Mesodermal cell (in vitro differentiated cells): ENCODE results near the gene STK39.
"Not testable (repeated sequence)": the region's sequence is repeated elsewhere in the genome, so short reads cannot be mapped to it uniquely, and the experiment has no call there.

Source experiments
- H3K27ac ChIP-seq: 2 replicates; pipeline ENCODE4 v1.7.0; 2013; ENCODE audit warnings: mild to moderate bottlenecking, low read depth, low read length, moderate library complexity; ENCODE audit not compliant: severe bottlenecking
- H3K36me3 ChIP-seq: 2 replicates; pipeline ENCODE4 v1.7.1; 2013; ENCODE audit warnings: mild to moderate bottlenecking, low read length, moderate library complexity; ENCODE audit not compliant: control insufficient read depth, insufficient read depth
- H3K4me1 ChIP-seq: one replicate; pipeline ENCODE4 v1.7.1; 2013; ENCODE audit warnings: mild to moderate bottlenecking, low read length; ENCODE audit not compliant: insufficient read depth, control insufficient read depth, poor library complexity, severe bottlenecking
- H3K4me3 ChIP-seq: 2 replicates; pipeline ENCODE4 v1.7.0; 2013; ENCODE audit warnings: low read length, control low read depth, mild to moderate bottlenecking; ENCODE audit not compliant: insufficient read depth, poor library complexity, severe bottlenecking; ENCODE audit errors: extremely low read depth
- H3K9me3 ChIP-seq: 2 replicates; pipeline ENCODE4 v1.7.1; 2013; ENCODE audit warnings: mild to moderate bottlenecking, low read length, moderate library complexity; ENCODE audit not compliant: control insufficient read depth
- WGBS, 2 experiments: methylation state at CpG; one replicate each; pipeline ENCODE4 v1.1.5; 2013; ENCODE audit warnings: missing lambda C conversion rate in 2 of 2; ENCODE audit not compliant: insufficient coverage in 2 of 2; 5-methylcytosine and 5-hydroxymethylcytosine counted together

The STK39 gene

GRCh38 chr2:168086851-168087250, 160.5 kb downstream of the STK39 start:
- H3K9me3 ChIP-seq: no peaks in the 10 kb centered on the region
- no peaks in the 10 kb centered on the region for H3K36me3 ChIP-seq
- no peaks in the 10 kb centered on the region for H3K4me1 ChIP-seq
- H3K27ac ChIP-seq: no peak overlapping the region
- 89 to 98% methylated on average over 3 to 5 of the region's 5 CpGs for WGBS, 2 experiments
- no peak overlapping the region for H3K4me3 ChIP-seq

GRCh38 chr2:168085801-168086361, 161.5 kb downstream of the STK39 start:
- no peak overlapping the region for H3K4me3 ChIP-seq
- no peaks in the 10 kb centered on the region for H3K9me3 ChIP-seq
- no peaks in the 10 kb centered on the region for H3K4me1 ChIP-seq
- no peaks in the 10 kb centered on the region for H3K36me3 ChIP-seq
- no peak overlapping the region for H3K27ac ChIP-seq
- 80 to 94% methylated on average over 1 to 2 of the region's 4 CpGs for WGBS, 2 experiments

DNA sequence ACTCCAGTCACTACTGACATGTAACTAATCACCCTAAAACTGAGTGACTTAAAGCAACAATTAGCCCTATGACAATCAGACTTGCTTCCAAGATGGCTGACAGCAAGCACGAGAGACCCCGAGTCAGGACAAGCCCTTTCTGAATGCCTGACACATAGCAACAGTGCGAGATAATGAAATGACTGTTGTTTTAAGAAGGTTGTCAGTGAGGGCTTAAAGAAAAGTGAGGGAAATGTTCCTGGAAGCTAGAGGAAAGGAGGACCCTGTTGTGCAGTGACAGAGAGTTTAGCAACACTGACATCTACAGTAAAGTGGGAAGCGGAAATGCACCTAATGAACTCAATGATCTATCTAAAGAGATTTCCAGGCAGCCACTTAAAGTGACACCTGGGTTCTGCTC, 163.1 kb downstream of the STK39 start:
- H3K36me3 ChIP-seq: no peaks in the 10 kb centered on the region
- H3K4me3 ChIP-seq: no peak overlapping the region
- H3K9me3 ChIP-seq: no peaks in the 10 kb centered on the region
- no peak overlapping the region for H3K27ac ChIP-seq
- H3K4me1 ChIP-seq: no peaks in the 10 kb centered on the region
- WGBS, 2 experiments: 94 to 100% methylated on average over 2 to 3 of the region's 4 CpGs

DNA sequence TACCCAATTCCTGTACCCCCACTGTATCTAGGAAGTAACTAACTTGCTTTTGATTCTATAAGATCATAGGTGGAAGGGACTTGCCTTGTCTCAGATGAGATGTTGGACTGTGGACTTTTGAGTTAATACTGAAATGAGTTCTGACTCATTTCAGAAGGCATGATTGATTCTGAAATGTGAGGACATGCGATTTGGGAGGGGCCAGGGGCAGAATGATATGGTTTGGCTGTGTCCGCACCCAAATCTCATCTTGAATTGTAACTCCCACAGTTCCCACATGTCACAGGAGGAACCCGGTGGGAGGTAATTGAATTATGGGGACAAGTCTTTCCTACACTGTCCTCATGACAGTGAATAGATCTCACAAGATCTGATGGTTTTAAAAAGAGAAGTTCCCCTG, 165.9 kb downstream of the STK39 start:
- not testable (repeated sequence) for H3K27ac ChIP-seq, H3K4me1 ChIP-seq, H3K9me3 ChIP-seq, H3K4me3 ChIP-seq, H3K36me3 ChIP-seq
- WGBS, 2 experiments: 80 to 100% methylated on average over 1 of the region's 3 CpGs

DNA sequence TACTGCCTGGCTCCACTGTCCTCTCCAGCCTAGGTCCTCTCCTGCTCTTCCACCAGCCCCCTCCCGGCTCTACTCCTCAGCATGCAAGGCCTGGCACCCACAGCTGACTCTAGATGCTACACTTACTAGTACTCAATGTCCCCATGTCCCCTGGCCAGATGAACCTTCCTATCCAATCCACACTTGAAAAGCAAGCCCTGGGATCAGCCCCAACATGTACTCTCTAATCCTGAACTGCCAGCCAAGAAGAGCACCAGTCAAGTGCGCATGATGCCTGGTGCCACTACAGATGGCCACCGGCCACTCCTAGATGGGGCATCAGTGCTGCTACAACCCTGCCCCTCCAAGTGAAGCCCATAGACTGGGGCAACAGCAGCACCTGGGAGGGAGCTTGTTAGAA, 168.2 kb downstream of the STK39 start:
- H3K36me3 ChIP-seq: peaks cover under 1% of the 10 kb centered on the region
- 93 to 100% methylated on average over 2 to 3 of the region's 3 CpGs for WGBS, 2 experiments
- no peaks in the 10 kb centered on the region for H3K4me1 ChIP-seq
- H3K27ac ChIP-seq: no peak overlapping the region
- no peaks in the 10 kb centered on the region for H3K9me3 ChIP-seq
- no peak overlapping the region for H3K4me3 ChIP-seq

DNA sequence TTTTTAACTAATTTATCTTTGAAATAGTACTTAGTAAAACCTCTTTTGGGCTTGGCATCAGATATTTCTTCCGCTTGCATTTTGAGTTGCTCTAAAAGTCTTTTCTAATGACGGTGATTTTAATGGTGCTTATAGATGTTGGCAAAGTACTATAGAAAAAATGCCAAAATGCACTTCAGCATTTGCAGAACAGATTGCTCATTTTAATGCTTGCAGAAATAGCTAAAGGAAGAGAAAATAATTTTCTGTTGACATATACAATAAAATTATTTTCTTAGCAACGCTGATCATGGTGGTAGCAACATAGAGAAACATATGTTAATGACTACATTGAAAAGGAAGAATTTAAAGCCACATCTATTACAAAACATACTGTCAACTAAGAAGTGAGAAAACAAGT, 170.7 kb downstream of the STK39 start:
- H3K4me3 ChIP-seq: no peak overlapping the region
- H3K9me3 ChIP-seq: no peaks in the 10 kb centered on the region
- H3K27ac ChIP-seq: no peak overlapping the region
- H3K36me3 ChIP-seq: peaks cover 8% of the 10 kb centered on the region
- H3K4me1 ChIP-seq: no peaks in the 10 kb centered on the region
- 100% methylated on average over 1 of the region's 3 CpGs; no CpG with 5 or more reads in 1 of the 2 experiments for WGBS, 2 experiments

GRCh38 chr2:168075446-168075845, 171.9 kb downstream of the STK39 start:
- H3K4me3 ChIP-seq: no peak overlapping the region
- H3K27ac ChIP-seq: no peak overlapping the region
- H3K36me3 ChIP-seq: peaks cover 8% of the 10 kb centered on the region
- 80 to 95% methylated on average over 1 to 2 of the region's 2 CpGs for WGBS, 2 experiments
- H3K9me3 ChIP-seq: no peaks in the 10 kb centered on the region
- no peaks in the 10 kb centered on the region for H3K4me1 ChIP-seq

DNA sequence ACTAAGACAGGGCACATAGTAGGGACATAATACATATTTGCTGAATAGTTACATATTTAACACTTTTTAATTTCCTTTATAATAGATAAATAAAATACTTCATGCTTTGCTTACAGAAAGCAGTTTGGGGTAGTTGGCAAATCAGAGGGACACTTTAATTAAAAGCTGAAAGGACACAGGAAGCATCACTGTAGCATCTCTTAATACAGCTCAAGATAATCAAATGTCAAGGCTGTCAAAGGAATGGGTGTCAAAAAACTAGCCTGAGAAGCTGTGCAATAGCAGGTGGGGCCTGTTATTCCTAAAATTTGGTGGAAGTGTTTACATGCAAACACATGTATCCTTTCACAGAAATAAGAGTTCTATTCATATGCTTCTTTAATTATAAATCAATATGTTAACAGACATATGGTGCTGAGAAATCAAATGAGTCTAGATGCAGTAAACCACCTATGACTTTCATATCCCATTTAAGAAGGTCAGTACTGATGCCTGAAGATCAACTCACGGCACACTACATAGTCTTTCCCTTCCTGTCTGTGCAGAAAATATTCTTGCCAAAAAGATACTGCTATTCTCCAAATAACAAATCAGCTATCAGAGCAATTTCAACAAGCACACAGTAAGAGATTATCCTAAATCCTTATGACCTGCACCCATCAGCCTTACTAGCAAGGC, 174.6 kb downstream of the STK39 start:
- WGBS, 2 experiments: 89% methylated on average over 1 of the region's 1 CpG
- no peak overlapping the region for H3K27ac ChIP-seq
- H3K36me3 ChIP-seq: peaks cover 8% of the 10 kb centered on the region
- H3K9me3 ChIP-seq: no peaks in the 10 kb centered on the region
- no peak overlapping the region for H3K4me3 ChIP-seq
- H3K4me1 ChIP-seq: no peaks in the 10 kb centered on the region

GRCh38 chr2:168064011-168064998, 183.1 kb downstream of the STK39 start:
- Histone ChIP-seq H3K4me3 (no peak overlapping the region), H3K27ac (no peak overlapping the region), H3K36me3 (peaks cover 10% of the 10 kb centered on the region), H3K9me3 (no peaks in the 10 kb centered on the region), H3K4me1 (no peaks in the 10 kb centered on the region)
- 93 to 100% methylated on average over 2 of the region's 9 CpGs for WGBS, 2 experiments

GRCh38 chr2:168062936-168063335, 184.5 kb downstream of the STK39 start:
- no peaks in the 10 kb centered on the region for H3K4me1 ChIP-seq
- peaks cover 16% of the 10 kb centered on the region for H3K36me3 ChIP-seq
- WGBS, 2 experiments: 83 to 86% methylated on average over 1 of the region's 3 CpGs

More at GRCh38 chr2:168062936-168063335, 184.5 kb downstream of the STK39 start:
- Histone ChIP-seq H3K9me3 (no peaks in the 10 kb centered on the region), H3K4me3 (no peak overlapping the region), H3K27ac (no peak overlapping the region)
